Peyer's patch (tissue), 4 donors: Measurements from ENCODE around the gene RAD51B. TPM values are rescaled to one million over a fixed set of nuclear protein-coding genes. Genes with fewer than 3 reads are reported as not detected.

Experiments used
- DNase-seq, 3 donors: peaks; one replicate each; pipeline ENCODE4 v3.0.0-alpha.2; 2017 to 2019
- H3K27ac ChIP-seq, 4 donors: fragments of 200-600 bp; sonication (generic); one replicate each; pipeline ENCODE4 v1.5.1; 2016 to 2019
- H3K27me3 ChIP-seq, 2 donors: fragments of 200-600 bp; sonication (generic); one replicate each; pipeline ENCODE4 v1.5.1; 2019
- H3K36me3 ChIP-seq, 3 donors: fragments of 200-600 bp; sonication (generic); one replicate each; pipeline ENCODE4 v1.5.1; 2016 to 2019
- H3K4me1 ChIP-seq, 4 donors: fragments of 200-600 bp; sonication (generic); one replicate each; pipeline ENCODE4 v1.5.1; 2016 to 2019
- H3K4me3 ChIP-seq, 4 donors: fragments of 200-600 bp; sonication (generic); 1 replicate in 3 of 4; 2 replicates in 1 of 4; pipeline ENCODE4 v1.5.1; 2016 to 2019; ENCODE audit warnings: mild to moderate bottlenecking in 1 of 4
- H3K9me3 ChIP-seq, 4 donors: fragments of 200-600 bp; sonication (generic); one replicate each; pipeline ENCODE4 v1.5.1; 2016 to 2019; ENCODE audit warnings: mild to moderate bottlenecking in 1 of 4
- POLR2A ChIP-seq, 2 donors: fragments of 450-650 bp; IDR thresholded peaks; one replicate each; pipeline ENCODE4 v1.5.1; 2017; ENCODE audit warnings: antibody characterized with exemption in 2 of 2, mild to moderate bottlenecking in 2 of 2, moderate library complexity in 2 of 2
- total RNA-seq, 4 donors: library from RNA; depleted of rRNA; stranded (reverse); fragments of >200 nt; gene quantifications; one replicate each; pipeline ENCODE4 v1.1.0, GENCODE V29; 2016
- TF ChIP-seq, protein P1 (sequence below), 6 experiments: fragments of 450-650 bp in 4 of 6; fragments of 200-600 bp in 2 of 6; sonication (generic) in 1 of 6; IDR thresholded peaks; one replicate each; pipeline ENCODE4 v1.5.1; 2017 to 2019; ENCODE audit warnings: antibody characterized with exemption in 6 of 6, mild to moderate bottlenecking in 3 of 6, moderate library complexity in 1 of 6

Gene RAD51B
- total RNA-seq, 4 donors from 2014 or later: 12.6 to 103 (median 33.1) TPM

DNA sequence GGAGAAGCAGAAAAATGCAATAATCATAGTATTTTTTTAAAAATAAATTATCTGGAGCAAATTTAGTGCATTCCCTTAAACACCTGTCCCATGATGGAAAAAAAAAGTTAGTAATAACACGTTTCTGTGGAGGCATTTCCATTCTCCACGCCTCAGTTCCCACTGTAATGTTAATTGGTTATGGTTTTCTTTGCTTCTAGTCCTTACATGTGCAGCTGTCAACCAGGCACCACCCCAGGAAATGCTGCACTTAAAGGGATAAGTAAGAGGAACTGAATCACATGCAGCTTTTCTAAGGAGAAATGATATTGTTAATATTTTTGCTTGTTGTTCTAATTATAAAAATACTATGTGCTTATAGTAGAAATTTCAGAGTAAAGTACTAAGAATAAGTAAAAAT lies 733.0 kb downstream of the RAD51B start:
- Histone ChIP-seq H3K4me3 (no peak overlapping the region), H3K9me3 (no peaks in the 10 kb centered on the region), H3K27ac (peak overlapping the region in 2 of 4 donors; percentile 31 to 95), H3K4me1 (peaks cover 0 to 14% (median 0%) of the 10 kb centered on the region in 4 donors), H3K27me3 (no peaks in the 10 kb centered on the region), H3K36me3 (no peaks in the 10 kb centered on the region)
- no peak for TF ChIP-seq POLR2A (IDR thresholded peaks at IDR 0.05)
- TF ChIP-seq, protein P1, sequence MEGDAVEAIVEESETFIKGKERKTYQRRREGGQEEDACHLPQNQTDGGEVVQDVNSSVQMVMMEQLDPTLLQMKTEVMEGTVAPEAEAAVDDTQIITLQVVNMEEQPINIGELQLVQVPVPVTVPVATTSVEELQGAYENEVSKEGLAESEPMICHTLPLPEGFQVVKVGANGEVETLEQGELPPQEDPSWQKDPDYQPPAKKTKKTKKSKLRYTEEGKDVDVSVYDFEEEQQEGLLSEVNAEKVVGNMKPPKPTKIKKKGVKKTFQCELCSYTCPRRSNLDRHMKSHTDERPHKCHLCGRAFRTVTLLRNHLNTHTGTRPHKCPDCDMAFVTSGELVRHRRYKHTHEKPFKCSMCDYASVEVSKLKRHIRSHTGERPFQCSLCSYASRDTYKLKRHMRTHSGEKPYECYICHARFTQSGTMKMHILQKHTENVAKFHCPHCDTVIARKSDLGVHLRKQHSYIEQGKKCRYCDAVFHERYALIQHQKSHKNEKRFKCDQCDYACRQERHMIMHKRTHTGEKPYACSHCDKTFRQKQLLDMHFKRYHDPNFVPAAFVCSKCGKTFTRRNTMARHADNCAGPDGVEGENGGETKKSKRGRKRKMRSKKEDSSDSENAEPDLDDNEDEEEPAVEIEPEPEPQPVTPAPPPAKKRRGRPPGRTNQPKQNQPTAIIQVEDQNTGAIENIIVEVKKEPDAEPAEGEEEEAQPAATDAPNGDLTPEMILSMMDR (IDR thresholded peaks at IDR 0.05): no peak
- DNase-seq: peak in 2 of 3 donors; percentile 51 to 58

DNA sequence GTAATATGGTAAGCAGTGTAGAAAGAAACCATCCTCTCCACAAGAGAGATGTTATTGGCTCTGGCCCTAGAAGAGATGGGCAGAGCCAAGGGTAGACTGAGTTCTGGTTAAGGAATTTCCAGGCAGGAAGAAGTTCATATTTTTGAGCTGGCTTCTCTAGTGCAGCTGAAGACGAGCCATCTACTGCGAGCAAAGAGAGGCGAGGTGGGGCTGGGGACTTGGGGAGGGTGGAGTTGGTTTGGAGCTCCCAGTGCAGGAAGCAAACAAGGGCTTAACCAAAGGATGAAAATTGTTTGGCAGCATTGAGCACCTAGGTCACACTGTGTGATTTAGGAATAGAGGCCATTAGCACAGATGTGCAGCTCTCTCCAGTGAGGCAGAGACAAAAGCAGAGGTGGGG lies 733.7 kb downstream of the RAD51B start:
- H3K27ac ChIP-seq: peak overlapping the region in 2 of 4 donors; percentile 1 to 95
- H3K27me3 ChIP-seq: no peaks in the 10 kb centered on the region
- peaks cover 0 to 14% (median 0%) of the 10 kb centered on the region in 4 donors for H3K4me1 ChIP-seq
- no peak for TF ChIP-seq POLR2A (IDR thresholded peaks at IDR 0.05)
- TF ChIP-seq, protein P1 (IDR thresholded peaks at IDR 0.05): no peak
- peak in 1 of 3 donors; percentile 38 for DNase-seq
- no peak overlapping the region for H3K4me3 ChIP-seq
- no peaks in the 10 kb centered on the region for H3K36me3 ChIP-seq
- no peaks in the 10 kb centered on the region for H3K9me3 ChIP-seq

DNA sequence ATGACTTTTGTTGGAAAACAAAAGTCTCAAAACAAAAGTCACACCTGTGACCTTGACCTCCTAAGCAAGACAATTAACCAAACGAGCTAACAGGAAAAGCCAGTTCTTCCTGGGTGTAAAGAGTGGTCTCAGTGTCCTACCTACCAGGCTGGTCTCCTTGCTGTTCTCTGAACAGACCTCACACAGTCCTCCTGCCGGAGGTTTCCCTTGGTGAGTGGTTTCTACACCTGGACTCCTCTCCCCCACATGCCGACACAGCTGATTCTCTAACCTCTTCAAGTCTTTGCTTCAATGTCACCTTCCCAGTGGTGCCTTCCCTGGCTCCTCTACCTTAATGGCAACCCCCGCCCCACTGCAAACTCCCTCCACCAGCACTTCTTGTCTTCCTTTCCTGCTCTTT lies 734.7 kb downstream of the RAD51B start:
- TF ChIP-seq, protein P1 (IDR thresholded peaks at IDR 0.05): no peak
- no peak for TF ChIP-seq POLR2A (IDR thresholded peaks at IDR 0.05)
- Histone ChIP-seq H3K4me3 (no peak overlapping the region), H3K36me3 (no peaks in the 10 kb centered on the region), H3K9me3 (no peaks in the 10 kb centered on the region), H3K4me1 (peaks cover 0 to 6% (median 0%) of the 10 kb centered on the region in 4 donors), H3K27ac (peak overlapping the region in 1 of 4 donors; percentile 95), H3K27me3 (no peaks in the 10 kb centered on the region)
- peak in 1 of 3 donors; percentile 43 for DNase-seq

DNA sequence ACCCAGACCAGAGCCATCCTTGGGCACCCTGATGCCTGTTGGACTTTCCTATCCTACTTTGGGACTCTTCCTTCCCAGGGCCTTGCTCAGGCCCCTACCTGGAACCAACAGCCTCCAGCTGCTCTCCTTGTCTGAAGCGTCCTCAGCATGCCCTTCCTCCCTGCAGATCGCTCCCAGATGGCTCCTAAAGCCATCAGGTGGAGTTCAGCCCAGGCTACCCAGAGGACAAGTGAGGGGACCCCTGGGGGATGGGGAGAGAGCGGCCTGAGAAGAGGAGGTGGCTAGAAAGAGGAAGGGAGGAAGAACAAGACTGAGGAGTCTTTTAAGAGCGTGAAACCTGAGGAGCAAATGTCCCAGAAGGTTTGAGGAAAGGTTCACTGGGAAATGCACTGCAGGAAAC lies 736.7 kb downstream of the RAD51B start:
- H3K4me3 ChIP-seq: no peak overlapping the region
- no peaks in the 10 kb centered on the region for H3K4me1 ChIP-seq
- H3K27ac ChIP-seq: no peak overlapping the region
- peak in 1 of 3 donors; percentile 32 for DNase-seq
- no peaks in the 10 kb centered on the region for H3K36me3 ChIP-seq
- H3K9me3 ChIP-seq: no peaks in the 10 kb centered on the region
- TF ChIP-seq, protein P1 (IDR thresholded peaks at IDR 0.05): no peak
- TF ChIP-seq POLR2A (IDR thresholded peaks at IDR 0.05): no peak
- H3K27me3 ChIP-seq: no peaks in the 10 kb centered on the region

DNA sequence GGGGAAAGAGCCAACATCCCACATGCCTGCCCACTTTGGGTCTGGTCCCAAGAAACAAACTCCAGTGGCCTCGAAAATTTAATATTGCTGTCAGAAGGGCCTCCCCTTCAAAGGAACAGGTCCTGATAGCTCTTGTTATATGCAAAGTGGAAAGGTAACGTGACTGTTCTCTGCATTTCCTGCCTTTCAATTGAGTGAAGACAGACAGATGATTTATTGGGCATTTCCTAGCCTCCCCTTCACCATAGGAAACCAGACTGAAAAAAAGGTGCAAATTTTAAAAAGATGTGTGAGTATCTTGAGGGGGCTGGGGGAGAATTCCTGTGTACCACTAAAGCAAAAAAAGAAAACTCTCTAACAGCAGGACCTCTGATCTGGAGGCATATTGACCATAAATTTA lies 738.1 kb downstream of the RAD51B start:
- H3K36me3 ChIP-seq: no peaks in the 10 kb centered on the region
- H3K9me3 ChIP-seq: no peaks in the 10 kb centered on the region
- H3K4me3 ChIP-seq: no peak overlapping the region
- TF ChIP-seq, protein P1 (IDR thresholded peaks at IDR 0.05): no peak
- TF ChIP-seq POLR2A (IDR thresholded peaks at IDR 0.05): no peak
- no peaks in the 10 kb centered on the region for H3K27me3 ChIP-seq
- no peak for DNase-seq
- H3K27ac ChIP-seq: no peak overlapping the region
- no peaks in the 10 kb centered on the region for H3K4me1 ChIP-seq

DNA sequence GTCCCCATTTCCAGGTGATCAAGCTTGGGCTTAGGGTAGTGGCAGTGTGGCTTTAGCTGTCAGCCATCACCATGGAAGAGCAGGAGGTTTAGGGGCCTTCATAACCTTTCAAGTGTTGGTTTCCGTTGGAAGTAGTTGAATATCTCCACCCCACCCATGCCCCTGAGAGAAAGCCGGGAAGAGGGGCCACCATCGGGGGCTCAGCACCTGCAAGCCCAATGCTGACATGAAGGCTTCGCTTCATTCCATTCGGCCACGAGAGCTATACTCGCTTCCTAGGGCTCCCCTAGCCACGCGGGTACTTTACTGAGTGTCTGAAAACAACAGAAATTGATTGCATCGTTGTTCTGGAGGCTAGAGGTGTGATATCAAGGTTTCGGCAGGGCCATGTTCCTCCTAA lies 738.5 kb downstream of the RAD51B start:
- Histone ChIP-seq H3K27me3 (no peaks in the 10 kb centered on the region), H3K4me1 (no peaks in the 10 kb centered on the region), H3K36me3 (no peaks in the 10 kb centered on the region), H3K27ac (no peak overlapping the region), H3K9me3 (no peaks in the 10 kb centered on the region), H3K4me3 (no peak overlapping the region)
- TF ChIP-seq, protein P1 (IDR thresholded peaks at IDR 0.05): no peak
- TF ChIP-seq POLR2A (IDR thresholded peaks at IDR 0.05): no peak
- DNase-seq: no peak
